GM12874 (cell line): ENCODE results near the gene C9.

Experiments
- CTCF ChIP-seq: IDR thresholded peaks from 2 replicates; pipeline ENCODE4 v1.5.1; 2011; ENCODE audit warnings: low read depth, mild to moderate bottlenecking, control low read depth, low read length, moderate library complexity; ENCODE audit not compliant: insufficient read depth

Gene C9

GRCh38 chr5:39384271-39384670 is 20.0 kb upstream of the C9 start:
- TF ChIP-seq CTCF, result no peak

- no peak for TF ChIP-seq CTCF
These were observed 17.1 kb upstream of the C9 start for GRCh38 chr5:39381376-39381775.

GRCh38 chr5:39379693-39380092 is 15.4 kb upstream of the C9 start:
- TF ChIP-seq CTCF, result no peak

GRCh38 chr5:39377613-39378012 is 13.3 kb upstream of the C9 start:
- TF ChIP-seq CTCF, result no peak

- TF ChIP-seq CTCF, result peak; percentile 59; the same call in 1 of the 2 replicates
These were observed 12.0 kb upstream of the C9 start for GRCh38 chr5:39376293-39376714.

GRCh38 chr5:39373791-39374190 is 9.5 kb upstream of the C9 start:
- no peak for TF ChIP-seq CTCF

GRCh38 chr5:39371367-39371635 is 7.0 kb upstream of the C9 start:
- no peak for TF ChIP-seq CTCF
